Stimulated activated CD4-positive, alpha-beta T cell treated with anti-CD3 and anti-CD28 coated beads, Interleukin-12 subunit alpha, Interleukin-12 subunit beta, amount 100 ng/mL, for 24 hours (primary cell): Measurements from ENCODE around the gene FBRSL1.
"Not testable (repeated sequence)": the region's sequence is repeated elsewhere in the genome, so short reads cannot be mapped to it uniquely, and the experiment has no call there.

Experiments used
- DNase-seq, 2 experiments: peaks; one replicate each; pipeline ENCODE4 v3.0.0-alpha.2; 2020; ENCODE audit warnings: low read depth in 2 of 2

FBRSL1 gene

GRCh38 chr12:132453361-132454192 lies 36.4 kb upstream of the FBRSL1 start:
- DNase-seq = no peak

GRCh38 chr12:132454193-132454932 lies 35.6 kb upstream of the FBRSL1 start:
- DNase-seq = no peak

- DNase-seq = no peak
These were observed 35.0 kb upstream of the FBRSL1 start for GRCh38 chr12:132454933-132455418.

- DNase-seq = no peak
These were observed 34.4 kb upstream of the FBRSL1 start for GRCh38 chr12:132455565-132455964.

GRCh38 chr12:132456186-132456943 lies 33.6 kb upstream of the FBRSL1 start:
- no peak for DNase-seq

- DNase-seq = no peak
These were observed 32.9 kb upstream of the FBRSL1 start for GRCh38 chr12:132456944-132457495.

- no peak for DNase-seq
These were observed 31.5 kb upstream of the FBRSL1 start for GRCh38 chr12:132458441-132458840.

- DNase-seq = no peak
These were observed 30.9 kb upstream of the FBRSL1 start for GRCh38 chr12:132458846-132459641.

- no peak for DNase-seq
These were observed 29.4 kb upstream of the FBRSL1 start for GRCh38 chr12:132460571-132460970.

- no peak for DNase-seq
These were observed 28.4 kb upstream of the FBRSL1 start for GRCh38 chr12:132461526-132461925.

- DNase-seq = no peak
These were observed 27.2 kb upstream of the FBRSL1 start for GRCh38 chr12:132462788-132463187.

- not testable (repeated sequence) for DNase-seq
These were observed 26.5 kb upstream of the FBRSL1 start for GRCh38 chr12:132463284-132463924.

GRCh38 chr12:132464304-132464703 lies 25.6 kb upstream of the FBRSL1 start:
- not testable (repeated sequence) for DNase-seq

- no peak for DNase-seq
These were observed 25.1 kb upstream of the FBRSL1 start for GRCh38 chr12:132464820-132465219.

GRCh38 chr12:132465269-132466190 lies 24.4 kb upstream of the FBRSL1 start:
- DNase-seq = no peak

- no peak for DNase-seq
These were observed 23.4 kb upstream of the FBRSL1 start for GRCh38 chr12:132466241-132467201.

- DNase-seq = no peak
These were observed 22.4 kb upstream of the FBRSL1 start for GRCh38 chr12:132467511-132467910.

- no peak for DNase-seq
These were observed 20.5 kb upstream of the FBRSL1 start for GRCh38 chr12:132469423-132469822.
